SJCRH30 (cell line): ENCODE measurements around the gene RSPO3. TPM values are rescaled to one million over a fixed set of nuclear protein-coding genes. Genes with fewer than 3 reads are reported as not detected.
"Not testable (repeated sequence)": the region's sequence is repeated elsewhere in the genome, so short reads cannot be mapped to it uniquely, and the experiment has no call there.

Experiments
- DNase-seq, 2 experiments: peaks; one replicate each; pipeline ENCODE4 v3.0.0-alpha.2; 2015 to 2020
- H3K27ac ChIP-seq: fragments of 250-450 bp; sonication (Bioruptor Pico); 2 replicates; pipeline ENCODE4 v1.5.1; 2020; ENCODE audit warnings: mild to moderate bottlenecking, moderate library complexity
- H3K27me3 ChIP-seq: fragments of 250-450 bp; sonication (Bioruptor Pico); 2 replicates; pipeline ENCODE4 v1.5.1; 2020; ENCODE audit warnings: mild to moderate bottlenecking, moderate library complexity
- H3K36me3 ChIP-seq: fragments of 250-450 bp; sonication (Bioruptor Pico); 2 replicates; pipeline ENCODE4 v1.5.1; 2020; ENCODE audit warnings: mild to moderate bottlenecking, moderate library complexity
- H3K4me1 ChIP-seq: fragments of 250-450 bp; sonication (Bioruptor Pico); 2 replicates; pipeline ENCODE4 v1.5.1; 2020; ENCODE audit warnings: mild to moderate bottlenecking, moderate library complexity
- H3K4me3 ChIP-seq: fragments of 250-450 bp; sonication (Bioruptor Pico); 2 replicates; pipeline ENCODE4 v1.5.1; 2020; ENCODE audit warnings: mild to moderate bottlenecking, moderate library complexity
- H3K9me3 ChIP-seq: fragments of 250-450 bp; sonication (Bioruptor Pico); replicated peaks from 2 replicates; pipeline ENCODE4 v1.5.1; 2020; ENCODE audit warnings: mild to moderate bottlenecking, moderate library complexity
- total RNA-seq: library from RNA; depleted of rRNA; stranded (reverse); fragments of >200 nt; shearing (Covaris generic); gene quantifications from 2 replicates; pipeline ENCODE4 v1.2.3, GENCODE V29; 2014

The RSPO3 gene
- total RNA-seq, 1 experiment from 2014 or later, result not detected

DNA sequence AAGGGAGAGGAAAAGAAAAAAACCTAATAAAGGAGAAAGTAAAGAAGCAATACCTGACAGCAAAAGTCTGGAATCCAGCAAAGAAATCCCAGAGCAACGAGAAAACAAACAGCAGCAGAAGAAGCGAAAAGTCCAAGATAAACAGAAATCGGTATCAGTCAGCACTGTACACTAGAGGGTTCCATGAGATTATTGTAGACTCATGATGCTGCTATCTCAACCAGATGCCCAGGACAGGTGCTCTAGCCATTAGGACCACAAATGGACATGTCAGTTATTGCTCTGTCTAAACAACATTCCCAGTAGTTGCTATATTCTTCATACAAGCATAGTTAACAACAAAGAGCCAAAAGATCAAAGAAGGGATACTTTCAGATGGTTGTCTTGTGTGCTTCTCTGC lies 77.4 kb downstream of the RSPO3 start:
- Histone ChIP-seq H3K27me3 (no peaks in the 10 kb centered on the region; the same call in 1 of the 2 replicates), H3K4me3 (no peak overlapping the region), H3K27ac (no peak overlapping the region), H3K4me1 (no peaks in the 10 kb centered on the region), H3K9me3 (no peaks in the 10 kb centered on the region), H3K36me3 (no peaks in the 10 kb centered on the region)
- peak in 1 of 2 experiments; percentile 5 for DNase-seq

- Histone ChIP-seq H3K27me3 (no peaks in the 10 kb centered on the region; the same call in 1 of the 2 replicates), H3K4me1 (no peaks in the 10 kb centered on the region), H3K36me3 (no peaks in the 10 kb centered on the region), H3K27ac (no peak overlapping the region), H3K4me3 (no peak overlapping the region), H3K9me3 (no peaks in the 10 kb centered on the region)
- no peak for DNase-seq
These were observed 80.1 kb downstream of the RSPO3 start for GRCh38 chr6:127198549-127198948.

DNA sequence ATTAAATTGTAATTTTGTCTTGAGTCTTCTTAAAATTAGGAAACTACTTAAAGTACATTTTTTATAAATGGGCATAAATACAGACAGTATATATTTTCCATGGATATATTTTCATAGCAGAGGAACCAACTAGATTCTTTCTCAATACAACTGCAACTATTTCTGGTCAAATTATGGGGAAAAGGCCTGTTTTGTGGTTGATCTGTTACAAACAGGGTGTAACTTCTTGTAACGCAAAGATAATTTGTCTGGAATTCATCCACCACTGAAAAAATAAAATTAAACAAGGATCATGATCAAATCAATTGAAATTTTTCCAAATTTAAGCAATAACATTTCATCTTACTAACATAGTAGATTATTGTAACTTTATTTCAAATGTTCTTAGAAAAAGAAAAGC lies 81.0 kb downstream of the RSPO3 start:
- H3K4me3 ChIP-seq, result no peak overlapping the region
- H3K27me3 ChIP-seq, result no peaks in the 10 kb centered on the region
- H3K36me3 ChIP-seq, result no peaks in the 10 kb centered on the region
- DNase-seq, result no peak
- H3K27ac ChIP-seq, result no peak overlapping the region
- H3K9me3 ChIP-seq, result no peaks in the 10 kb centered on the region
- H3K4me1 ChIP-seq, result no peaks in the 10 kb centered on the region

- Histone ChIP-seq H3K4me1 (no peaks in the 10 kb centered on the region), H3K9me3 (no peaks in the 10 kb centered on the region), H3K4me3 (no peak overlapping the region), H3K27me3 (no peaks in the 10 kb centered on the region), H3K27ac (no peak overlapping the region), H3K36me3 (no peaks in the 10 kb centered on the region)
- DNase-seq, result no peak
These were observed 81.6 kb downstream of the RSPO3 start for GRCh38 chr6:127200114-127200513.

DNA sequence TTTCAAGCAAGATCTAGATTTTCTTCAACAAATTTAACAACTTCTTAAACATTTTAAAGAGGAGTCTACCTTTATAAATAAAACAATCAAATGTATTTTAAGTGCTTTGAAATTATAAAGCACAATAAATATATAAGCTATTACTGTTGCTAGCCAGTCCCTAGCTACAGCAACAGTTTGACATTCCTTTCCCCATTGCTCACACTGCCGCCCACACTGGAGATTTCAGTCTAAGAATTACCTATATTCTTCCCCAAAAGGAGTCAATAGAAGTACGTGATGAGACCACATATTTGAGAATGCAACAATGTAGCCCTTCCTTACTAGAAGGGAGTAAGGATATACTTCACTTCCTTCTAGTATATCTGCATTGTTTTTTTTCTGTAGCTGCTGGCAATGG lies 82.8 kb downstream of the RSPO3 start:
- Histone ChIP-seq H3K4me1 (no peaks in the 10 kb centered on the region), H3K36me3 (no peaks in the 10 kb centered on the region), H3K27ac (no peak overlapping the region), H3K4me3 (no peak overlapping the region), H3K27me3 (no peaks in the 10 kb centered on the region), H3K9me3 (no peaks in the 10 kb centered on the region)
- DNase-seq, result no peak

DNA sequence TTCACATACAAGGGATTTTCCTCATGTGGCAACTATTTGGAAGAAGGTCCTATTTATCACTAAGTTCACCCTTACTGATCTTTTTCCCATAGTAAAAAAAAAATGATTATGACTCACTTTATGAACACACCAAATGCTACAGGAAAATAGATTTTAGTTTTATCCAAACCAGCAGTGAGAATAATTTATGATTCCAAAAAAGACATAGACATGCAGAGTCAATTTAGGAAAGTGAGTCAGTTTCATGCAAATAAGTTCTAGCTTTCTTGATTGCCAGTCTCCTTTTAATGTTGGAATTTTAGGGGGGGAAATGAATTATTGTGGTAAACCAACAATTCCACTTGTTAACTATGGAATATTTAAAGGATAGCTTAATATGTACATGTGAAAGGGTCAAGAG lies 84.2 kb downstream of the RSPO3 start:
- Histone ChIP-seq H3K27me3 (no peaks in the 10 kb centered on the region), H3K4me1 (no peaks in the 10 kb centered on the region), H3K36me3 (no peaks in the 10 kb centered on the region), H3K27ac (no peak overlapping the region), H3K9me3 (no peaks in the 10 kb centered on the region), H3K4me3 (no peak overlapping the region)
- no peak for DNase-seq

DNA sequence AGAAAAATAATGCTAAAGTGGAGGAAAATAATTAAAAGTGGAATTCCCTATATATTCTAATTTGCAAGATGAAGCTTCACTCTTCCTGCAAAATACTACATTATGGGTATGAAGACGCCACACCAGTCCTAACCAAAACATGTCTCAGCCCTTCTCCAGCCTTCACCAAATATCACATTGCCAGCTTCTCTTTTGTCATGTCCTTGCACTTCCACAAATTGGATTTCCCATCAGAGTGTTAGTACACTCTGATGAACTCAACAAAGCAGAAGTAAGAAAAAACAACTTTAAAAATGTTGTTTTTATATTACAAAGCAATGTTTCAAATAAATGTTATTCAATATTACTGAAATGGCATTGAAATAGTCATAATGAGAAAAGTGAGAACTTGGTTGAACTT lies 85.8 kb downstream of the RSPO3 start:
- Histone ChIP-seq H3K27me3 (no peaks in the 10 kb centered on the region), H3K4me3 (no peak overlapping the region), H3K27ac (no peak overlapping the region), H3K36me3 (no peaks in the 10 kb centered on the region), H3K4me1 (no peaks in the 10 kb centered on the region), H3K9me3 (no peaks in the 10 kb centered on the region)
- DNase-seq, result no peak

GRCh38 chr6:127205036-127205435 lies 86.6 kb downstream of the RSPO3 start:
- no peak for DNase-seq
- no peak overlapping the region for H3K4me3 ChIP-seq
- H3K36me3 ChIP-seq, result no peaks in the 10 kb centered on the region
- H3K4me1 ChIP-seq, result no peaks in the 10 kb centered on the region
- no peak overlapping the region for H3K27ac ChIP-seq
- H3K9me3 ChIP-seq, result no peaks in the 10 kb centered on the region
- no peaks in the 10 kb centered on the region for H3K27me3 ChIP-seq

DNA sequence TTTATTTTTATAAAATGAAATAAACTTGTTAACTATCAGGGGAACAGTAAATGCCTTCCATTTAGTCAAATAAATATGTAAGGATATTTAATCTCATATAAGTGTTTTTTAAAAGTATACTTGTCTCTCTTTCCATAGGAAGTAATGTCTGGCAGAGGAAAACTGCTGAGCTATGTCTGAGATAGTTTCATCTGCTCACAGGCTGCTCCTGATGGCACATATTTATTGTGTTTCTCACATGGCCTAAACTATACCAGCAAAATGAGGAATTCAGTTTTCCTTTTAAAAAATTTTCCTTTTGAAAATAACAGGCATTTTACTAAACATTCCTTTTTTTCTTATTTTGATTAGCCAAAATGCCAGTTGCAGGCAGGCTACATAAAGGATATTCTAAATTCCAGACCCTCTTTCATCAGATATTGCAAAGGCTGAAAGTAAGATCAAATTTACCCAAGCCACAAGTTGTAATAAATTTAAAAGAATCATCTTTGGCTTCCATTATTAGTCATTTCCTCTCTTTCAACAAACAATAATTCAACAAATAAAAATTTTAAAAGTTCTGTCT lies 88.1 kb downstream of the RSPO3 start:
- Histone ChIP-seq H3K27me3 (no peaks in the 10 kb centered on the region), H3K27ac (no peak overlapping the region), H3K9me3 (no peaks in the 10 kb centered on the region), H3K4me3 (no peak overlapping the region), H3K4me1 (no peaks in the 10 kb centered on the region), H3K36me3 (no peaks in the 10 kb centered on the region)
- no peak for DNase-seq

GRCh38 chr6:127207591-127208120 lies 89.2 kb downstream of the RSPO3 start:
- Histone ChIP-seq H3K4me1 (no peaks in the 10 kb centered on the region), H3K36me3 (no peaks in the 10 kb centered on the region), H3K27ac (no peak overlapping the region), H3K27me3 (no peaks in the 10 kb centered on the region), H3K4me3 (no peak overlapping the region), H3K9me3 (no peaks in the 10 kb centered on the region)
- DNase-seq, result no peak

DNA sequence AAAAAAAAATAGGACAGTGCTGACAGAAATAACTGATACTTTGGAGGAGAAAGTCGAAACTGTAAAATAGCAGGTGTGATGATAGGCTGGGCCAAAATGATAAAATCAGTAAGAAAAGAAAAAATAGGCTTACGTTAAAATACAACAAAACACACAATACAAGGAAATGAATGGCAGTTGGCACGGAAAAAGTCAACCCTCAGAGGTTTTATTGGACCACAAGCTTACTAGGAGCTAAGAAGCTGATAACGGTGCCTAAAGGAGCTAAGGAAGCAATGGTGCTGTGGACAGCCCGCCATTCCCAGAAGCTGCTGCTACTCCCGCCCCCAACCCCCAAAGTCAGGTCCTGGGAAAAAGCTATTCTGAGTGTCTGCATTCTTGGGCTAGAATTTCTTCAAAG lies 92.3 kb downstream of the RSPO3 start:
- Histone ChIP-seq H3K4me3 (no peak overlapping the region), H3K27me3 (no peaks in the 10 kb centered on the region), H3K9me3 (no peaks in the 10 kb centered on the region), H3K36me3 (no peaks in the 10 kb centered on the region), H3K27ac (no peak overlapping the region), H3K4me1 (no peaks in the 10 kb centered on the region)
- no peak for DNase-seq

- Histone ChIP-seq H3K27me3 (no peaks in the 10 kb centered on the region), H3K27ac (no peak overlapping the region), H3K4me3 (no peak overlapping the region), H3K4me1 (no peaks in the 10 kb centered on the region), H3K9me3 (no peaks in the 10 kb centered on the region), H3K36me3 (no peaks in the 10 kb centered on the region)
- DNase-seq, result no peak
These were observed 93.9 kb downstream of the RSPO3 start for GRCh38 chr6:127212376-127212775.

DNA sequence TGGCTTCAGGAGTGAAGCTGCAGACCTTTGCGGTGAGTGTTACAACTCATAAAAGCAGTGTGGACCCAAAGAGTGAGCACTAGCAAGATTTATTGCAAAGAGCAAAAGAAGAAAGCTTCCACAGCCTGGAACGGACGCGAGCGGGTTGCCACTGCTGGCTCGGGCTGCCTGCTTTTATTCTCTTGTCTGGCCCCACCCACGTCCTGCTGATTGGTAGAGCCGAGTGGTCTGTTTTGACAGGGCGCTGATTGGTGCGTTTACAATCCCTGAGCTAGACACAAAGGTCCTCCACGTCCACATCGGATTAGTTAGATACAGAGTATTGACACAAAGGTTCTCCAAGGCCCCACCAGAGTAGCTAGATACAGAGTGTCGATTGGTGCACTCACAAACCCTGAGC lies 95.6 kb downstream of the RSPO3 start:
- H3K27ac ChIP-seq, H3K9me3 ChIP-seq, DNase-seq, H3K36me3 ChIP-seq, H3K27me3 ChIP-seq, H3K4me3 ChIP-seq, H3K4me1 ChIP-seq: not testable (repeated sequence)

- H3K4me3 ChIP-seq, DNase-seq, H3K9me3 ChIP-seq, H3K27ac ChIP-seq, H3K36me3 ChIP-seq, H3K27me3 ChIP-seq, H3K4me1 ChIP-seq: not testable (repeated sequence)
These were observed 96.1 kb downstream of the RSPO3 start for GRCh38 chr6:127214531-127214930.

GRCh38 chr6:127215931-127216330 lies 97.5 kb downstream of the RSPO3 start:
- Histone ChIP-seq H3K36me3 (no peaks in the 10 kb centered on the region), H3K27me3 (no peaks in the 10 kb centered on the region), H3K27ac (no peak overlapping the region), H3K4me1 (no peaks in the 10 kb centered on the region), H3K4me3 (no peak overlapping the region), H3K9me3 (no peaks in the 10 kb centered on the region)
- DNase-seq, result no peak
